PFSK-1 (cell line): Measurements from ENCODE around the gene BAZ1B.

Source experiments
- FOXP2 ChIP-seq: optimal IDR thresholded peaks from 2 replicates; pipeline ENCODE3; 2011; ENCODE audit warnings: borderline replicate concordance, control low read depth, inconsistent platforms; ENCODE audit not compliant: insufficient read depth; ENCODE audit errors: extremely low read length, extremely low read depth
- POLR2AphosphoS5 ChIP-seq: IDR thresholded peaks from 2 replicates; pipeline ENCODE4 v1.6.1; 2012; ENCODE audit warnings: low read depth, mild to moderate bottlenecking, control low read depth, low read length, moderate library complexity
- SIN3A ChIP-seq: IDR thresholded peaks from 2 replicates; pipeline ENCODE4 v1.6.1; 2012; ENCODE audit warnings: mild to moderate bottlenecking, low read length, moderate library complexity, borderline replicate concordance; ENCODE audit not compliant: insufficient read depth
- TF ChIP-seq, protein P1 (sequence below), 2 experiments: IDR thresholded peaks; 2 replicates each; pipeline versions ENCODE4 v1.6.1 to v1.8.0; 2011 to 2012; ENCODE audit warnings: low read depth in 2 of 2, low read length in 2 of 2, control low read depth in 1 of 2, inconsistent platforms in 1 of 2, mild to moderate bottlenecking in 1 of 2, moderate library complexity in 1 of 2; ENCODE audit not compliant: insufficient read depth in 1 of 2

DNA sequence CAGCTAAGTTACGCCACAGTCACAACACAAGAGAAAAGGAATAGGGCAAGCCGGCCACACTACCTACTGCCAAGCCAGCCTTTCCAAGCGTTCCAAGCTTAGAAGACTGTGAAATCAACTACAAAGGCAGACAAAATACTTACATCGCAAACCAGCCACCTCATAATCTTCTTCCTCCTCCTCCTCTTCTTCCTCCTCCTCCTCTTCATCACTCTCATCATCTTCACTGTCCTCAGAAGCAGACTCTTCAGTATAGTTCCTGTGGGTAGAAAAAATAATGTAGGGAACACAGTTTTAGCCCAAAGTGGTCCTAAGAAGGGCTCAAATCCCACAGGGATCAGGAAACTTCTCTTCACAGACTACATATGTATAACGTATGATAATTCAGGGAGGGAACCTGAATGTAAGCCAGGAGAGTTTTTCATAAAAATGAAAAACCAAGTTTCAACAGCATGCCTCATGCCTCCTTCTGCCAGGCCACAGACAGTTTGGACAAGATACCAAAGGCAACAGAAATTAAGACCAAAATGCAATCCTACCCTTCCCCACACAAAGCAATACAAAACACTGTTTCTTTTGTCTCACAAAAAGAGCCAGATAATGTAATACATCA is 74.9 kb downstream of the BAZ1B start:
- no peak for TF ChIP-seq SIN3A
- TF ChIP-seq, protein P1, sequence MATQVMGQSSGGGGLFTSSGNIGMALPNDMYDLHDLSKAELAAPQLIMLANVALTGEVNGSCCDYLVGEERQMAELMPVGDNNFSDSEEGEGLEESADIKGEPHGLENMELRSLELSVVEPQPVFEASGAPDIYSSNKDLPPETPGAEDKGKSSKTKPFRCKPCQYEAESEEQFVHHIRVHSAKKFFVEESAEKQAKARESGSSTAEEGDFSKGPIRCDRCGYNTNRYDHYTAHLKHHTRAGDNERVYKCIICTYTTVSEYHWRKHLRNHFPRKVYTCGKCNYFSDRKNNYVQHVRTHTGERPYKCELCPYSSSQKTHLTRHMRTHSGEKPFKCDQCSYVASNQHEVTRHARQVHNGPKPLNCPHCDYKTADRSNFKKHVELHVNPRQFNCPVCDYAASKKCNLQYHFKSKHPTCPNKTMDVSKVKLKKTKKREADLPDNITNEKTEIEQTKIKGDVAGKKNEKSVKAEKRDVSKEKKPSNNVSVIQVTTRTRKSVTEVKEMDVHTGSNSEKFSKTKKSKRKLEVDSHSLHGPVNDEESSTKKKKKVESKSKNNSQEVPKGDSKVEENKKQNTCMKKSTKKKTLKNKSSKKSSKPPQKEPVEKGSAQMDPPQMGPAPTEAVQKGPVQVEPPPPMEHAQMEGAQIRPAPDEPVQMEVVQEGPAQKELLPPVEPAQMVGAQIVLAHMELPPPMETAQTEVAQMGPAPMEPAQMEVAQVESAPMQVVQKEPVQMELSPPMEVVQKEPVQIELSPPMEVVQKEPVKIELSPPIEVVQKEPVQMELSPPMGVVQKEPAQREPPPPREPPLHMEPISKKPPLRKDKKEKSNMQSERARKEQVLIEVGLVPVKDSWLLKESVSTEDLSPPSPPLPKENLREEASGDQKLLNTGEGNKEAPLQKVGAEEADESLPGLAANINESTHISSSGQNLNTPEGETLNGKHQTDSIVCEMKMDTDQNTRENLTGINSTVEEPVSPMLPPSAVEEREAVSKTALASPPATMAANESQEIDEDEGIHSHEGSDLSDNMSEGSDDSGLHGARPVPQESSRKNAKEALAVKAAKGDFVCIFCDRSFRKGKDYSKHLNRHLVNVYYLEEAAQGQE (IDR thresholded peaks at IDR 0.05; ENCODE audit: insufficient read depth in 1 of 2, low read depth in 2 of 2, low read length in 2 of 2), result no peak
- no peak for TF ChIP-seq FOXP2
- no peak for TF ChIP-seq POLR2AphosphoS5
